NCI-H2029 treated with DMSO at 0.1 percent for 48 hours (cell line): ENCODE data around the gene HIRA.

Source experiments
- DNase-seq: peaks from one replicate; lab custom pipeline; 2025; lab: John Stamatoyannopoulos, UW

The HIRA gene

DNA sequence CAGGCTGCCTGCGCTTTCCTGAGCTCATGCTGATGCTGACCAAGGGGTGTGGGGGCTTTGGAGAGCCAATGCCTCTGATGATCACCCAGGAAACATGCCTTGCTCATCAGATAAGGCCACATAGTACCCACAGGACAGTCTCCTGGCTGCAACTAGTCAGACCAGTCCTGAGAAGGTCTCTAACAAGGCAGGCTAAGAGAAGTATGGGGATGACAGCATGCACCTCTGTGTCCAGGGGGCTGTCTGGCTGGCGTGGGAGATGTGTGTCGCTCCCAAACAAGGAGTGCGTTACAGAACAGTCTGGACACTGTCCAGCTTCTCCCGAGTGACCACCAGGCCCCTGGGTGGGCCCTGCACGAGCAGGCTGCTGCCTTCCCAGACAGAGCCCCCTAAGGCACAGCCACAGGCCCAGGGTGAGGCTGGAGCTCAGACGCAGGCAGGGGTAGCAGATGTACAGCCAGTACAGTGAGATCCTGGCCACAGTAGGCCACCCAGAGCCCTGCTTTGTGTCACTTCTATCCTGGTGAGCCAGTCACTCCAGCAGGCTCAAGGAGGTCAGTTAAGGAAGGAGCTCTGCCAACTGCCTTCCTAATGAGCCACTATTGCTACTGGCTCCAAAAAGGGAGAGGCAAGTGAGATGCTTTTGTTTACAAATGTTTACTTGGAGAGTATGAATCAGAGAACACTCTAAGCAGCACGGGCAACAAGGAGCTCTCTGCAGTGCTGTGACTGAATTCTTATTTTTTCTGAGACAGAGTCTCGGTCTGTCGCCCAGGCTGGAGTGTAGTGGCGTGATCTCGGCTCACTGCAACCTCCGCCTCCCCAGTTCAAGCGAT is 74.0 kb downstream of the HIRA start:
- DNase-seq: no peak

DNA sequence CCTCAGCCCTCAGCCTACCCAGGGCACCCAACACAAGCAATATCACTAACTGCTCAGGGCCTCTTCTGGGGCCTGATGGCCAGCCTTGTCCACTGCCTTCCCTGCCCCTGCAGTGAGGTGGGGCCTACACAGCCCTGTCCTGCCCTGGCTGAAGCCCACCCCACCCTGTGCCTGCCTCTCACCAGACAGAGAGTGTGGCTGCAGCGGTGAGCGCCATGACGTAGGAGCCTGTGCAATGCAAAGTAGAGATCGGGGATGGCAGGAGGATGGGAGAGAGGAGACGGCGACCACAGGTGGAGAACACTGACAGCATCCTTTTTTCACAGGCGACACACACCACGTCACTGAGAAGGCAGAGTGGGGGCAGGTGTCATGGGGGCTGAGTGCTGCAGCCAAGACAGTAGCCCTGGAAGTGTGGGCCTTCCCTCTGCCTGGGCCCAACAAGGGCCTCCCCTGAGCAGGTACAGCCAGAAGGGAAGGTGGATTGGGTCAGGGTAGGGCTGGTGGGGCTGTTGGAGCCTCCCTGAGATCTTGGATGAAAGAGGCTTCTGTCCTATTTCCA is 74.7 kb downstream of the HIRA start:
- no peak for DNase-seq

DNA sequence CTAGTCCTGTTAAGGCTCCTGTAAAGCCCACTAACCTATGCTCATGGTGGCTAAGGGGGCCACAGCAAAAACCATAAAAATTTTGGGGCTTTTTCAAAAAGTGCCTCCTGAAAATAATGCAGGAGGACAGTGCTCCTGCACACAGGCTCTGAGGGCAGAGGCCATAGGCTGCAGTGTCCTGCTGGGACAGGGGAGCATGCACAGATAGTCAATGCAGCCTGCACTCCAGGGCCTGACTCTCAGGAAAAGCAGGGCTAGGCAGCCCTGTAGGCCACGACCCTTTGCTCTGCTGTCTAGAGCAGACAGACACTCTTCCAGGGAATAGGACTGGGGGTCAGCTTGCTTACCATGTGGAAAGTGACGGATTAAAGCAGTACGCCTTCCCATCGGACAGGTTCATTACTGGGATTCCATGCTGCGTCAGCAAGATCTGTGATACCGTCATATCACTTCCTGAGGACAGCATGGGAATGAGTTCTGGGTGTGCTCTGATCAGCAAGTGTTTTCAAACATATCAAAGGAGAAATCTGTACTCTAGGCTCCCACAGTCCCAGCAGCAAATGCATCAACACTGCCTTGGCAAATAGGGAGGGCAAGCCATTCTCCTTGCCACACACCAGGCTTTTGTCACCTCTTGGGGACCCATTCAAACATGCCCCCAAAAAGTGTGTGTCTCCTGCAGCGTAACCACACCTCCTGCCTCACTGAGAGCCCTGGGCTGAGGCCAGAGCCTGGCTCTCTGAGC is 75.9 kb downstream of the HIRA start:
- DNase-seq: no peak

DNA sequence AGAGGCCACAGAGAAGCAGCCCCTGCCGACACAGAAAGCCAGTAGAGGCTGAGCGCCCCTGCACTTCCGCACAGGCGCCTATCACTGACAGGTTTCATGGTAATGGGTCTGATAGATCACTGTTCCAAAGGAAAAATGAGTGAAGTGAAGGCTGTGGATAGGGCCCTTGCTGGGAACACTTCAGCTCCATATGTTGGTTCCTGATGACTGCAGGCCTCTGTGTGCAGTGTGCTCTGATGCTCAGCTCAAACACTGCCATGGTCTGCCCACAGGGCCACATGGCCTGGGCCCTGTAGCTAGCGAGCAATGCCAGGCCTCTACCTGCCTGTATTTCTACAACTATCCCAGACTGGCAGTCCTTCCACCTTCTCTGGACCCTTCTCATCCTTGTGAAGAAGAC is 77.3 kb downstream of the HIRA start:
- no peak for DNase-seq

DNA sequence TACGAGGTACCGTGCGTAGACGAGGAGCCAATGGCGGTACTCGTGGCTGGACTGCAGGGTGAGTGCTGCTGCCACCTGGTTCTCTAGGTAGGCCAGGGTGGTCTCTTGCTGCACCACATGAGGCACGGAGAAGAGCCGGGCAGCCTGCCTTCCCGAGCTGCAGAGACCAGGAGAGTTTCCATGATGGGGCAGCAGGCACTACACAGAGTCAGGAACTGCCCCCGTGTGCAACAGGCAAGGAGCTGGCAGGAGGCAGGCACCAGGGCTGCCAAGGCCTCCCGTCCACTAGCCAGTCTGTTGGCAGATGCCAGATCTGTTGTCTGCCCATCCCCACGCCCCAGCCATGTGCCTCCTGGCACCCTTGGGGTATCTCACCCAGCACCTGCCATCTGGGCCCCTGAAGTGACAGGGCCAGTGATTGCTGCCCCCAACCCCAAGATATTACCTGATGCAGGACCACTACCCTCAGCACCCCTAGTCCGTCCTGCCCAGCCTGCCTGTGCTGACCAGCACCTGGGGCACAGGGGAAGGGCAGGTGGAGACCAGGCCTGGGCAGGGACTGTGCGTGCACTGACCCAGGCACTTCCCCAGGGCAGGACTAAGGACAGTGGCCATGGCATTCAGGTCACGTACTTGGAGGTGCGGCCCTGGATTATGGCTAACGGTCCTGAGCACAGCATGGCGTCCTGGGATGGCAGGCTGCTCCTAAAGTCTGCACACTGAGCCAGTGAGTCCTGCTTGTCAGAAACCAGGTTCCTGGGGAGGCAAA is 78.0 kb downstream of the HIRA start:
- DNase-seq: no peak

DNA sequence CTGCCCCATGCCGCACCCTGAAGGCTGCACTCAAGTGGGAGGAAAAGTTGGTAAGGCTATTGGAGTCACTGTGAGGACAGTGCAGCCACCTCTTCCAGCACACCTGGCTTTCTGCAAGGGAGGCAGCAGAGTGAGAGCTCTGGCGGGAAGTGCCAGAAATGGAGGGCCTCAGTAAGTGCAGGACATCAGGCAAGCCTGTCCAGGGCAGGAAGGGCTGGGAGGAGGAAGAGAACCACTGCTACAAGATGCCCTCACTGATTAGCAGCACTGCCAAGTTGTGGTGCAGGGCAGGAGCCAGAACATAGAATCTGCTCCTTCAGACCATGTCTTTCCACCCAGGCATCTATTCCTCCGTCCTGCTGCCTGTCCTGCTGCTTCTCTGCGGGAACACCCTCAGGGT is 78.8 kb downstream of the HIRA start:
- DNase-seq: no peak

DNA sequence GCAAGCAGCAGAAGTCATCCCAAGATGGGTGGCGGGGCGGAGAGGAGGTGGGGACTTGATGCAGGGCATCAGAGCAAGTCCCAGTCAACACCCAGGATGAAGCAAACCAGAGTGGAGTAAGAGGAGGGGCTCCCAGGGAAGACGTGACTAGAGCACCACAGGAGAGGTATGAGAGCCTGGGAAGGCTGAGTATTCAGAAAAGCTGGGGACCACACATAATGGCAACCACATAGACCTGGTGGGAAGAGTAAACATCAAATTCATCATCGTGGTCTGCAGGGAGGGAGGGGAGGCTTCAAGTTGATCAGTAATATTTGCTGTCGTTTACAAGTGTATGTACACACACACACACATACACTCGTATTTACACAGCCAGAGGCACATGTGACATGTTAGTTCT is 79.3 kb downstream of the HIRA start:
- no peak for DNase-seq

DNA sequence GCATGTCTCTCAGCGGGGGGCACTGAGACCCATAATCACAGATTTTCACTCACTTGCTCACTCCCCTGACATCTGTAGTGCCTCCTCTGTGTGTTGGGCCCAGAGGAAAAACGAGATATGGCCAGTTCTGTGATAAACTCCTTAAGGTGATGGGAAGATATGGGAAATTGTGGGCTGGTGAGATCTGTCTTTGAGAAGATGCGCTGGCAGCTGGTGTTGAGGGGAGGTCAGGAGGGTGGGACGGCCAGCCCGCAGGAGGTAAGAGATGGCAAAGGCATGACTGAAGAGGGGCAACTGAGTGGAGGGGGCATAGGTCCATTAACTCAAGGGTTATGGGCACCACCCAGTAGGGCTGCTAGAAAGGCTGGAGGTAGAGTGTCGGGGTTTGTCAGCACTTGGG is 79.9 kb downstream of the HIRA start:
- DNase-seq: no peak

DNA sequence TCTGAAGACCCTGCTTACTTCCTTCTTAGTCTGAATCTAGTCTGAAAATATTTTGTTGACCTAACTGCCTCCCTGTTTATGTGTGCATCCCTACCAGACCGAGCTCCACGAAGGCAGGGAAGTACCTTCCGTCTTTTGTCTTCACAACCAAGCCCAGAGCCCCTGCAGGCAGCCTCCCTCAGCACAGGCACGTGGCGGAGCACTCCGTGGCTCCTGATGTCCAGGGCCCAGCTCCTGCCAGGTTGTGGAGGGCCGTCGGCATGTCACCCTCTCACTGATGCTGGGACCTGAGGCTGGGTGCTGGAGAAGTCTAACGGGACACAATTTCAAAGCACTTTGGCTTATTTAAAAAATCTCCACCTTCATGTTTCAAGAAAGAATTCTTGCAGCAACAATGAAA is 80.6 kb downstream of the HIRA start:
- DNase-seq: no peak

DNA sequence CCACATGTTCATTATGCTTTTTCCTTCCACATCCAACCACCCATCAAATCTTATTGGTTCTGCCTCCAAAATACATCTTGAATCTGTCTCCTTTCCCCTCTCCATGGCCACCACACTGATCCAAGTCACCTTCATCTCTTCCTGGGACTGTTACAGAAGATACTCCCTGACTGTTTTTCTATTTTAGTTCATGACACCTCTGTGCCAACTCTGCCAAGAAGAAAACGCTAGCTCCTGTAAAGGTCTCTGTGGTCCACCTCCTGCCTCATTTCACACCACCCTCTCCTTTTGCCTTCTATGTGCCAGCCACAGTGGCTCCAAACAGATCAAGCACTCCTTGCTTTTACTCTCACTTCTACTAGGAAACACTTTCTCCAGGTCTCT is 81.1 kb downstream of the HIRA start:
- no peak for DNase-seq

DNA sequence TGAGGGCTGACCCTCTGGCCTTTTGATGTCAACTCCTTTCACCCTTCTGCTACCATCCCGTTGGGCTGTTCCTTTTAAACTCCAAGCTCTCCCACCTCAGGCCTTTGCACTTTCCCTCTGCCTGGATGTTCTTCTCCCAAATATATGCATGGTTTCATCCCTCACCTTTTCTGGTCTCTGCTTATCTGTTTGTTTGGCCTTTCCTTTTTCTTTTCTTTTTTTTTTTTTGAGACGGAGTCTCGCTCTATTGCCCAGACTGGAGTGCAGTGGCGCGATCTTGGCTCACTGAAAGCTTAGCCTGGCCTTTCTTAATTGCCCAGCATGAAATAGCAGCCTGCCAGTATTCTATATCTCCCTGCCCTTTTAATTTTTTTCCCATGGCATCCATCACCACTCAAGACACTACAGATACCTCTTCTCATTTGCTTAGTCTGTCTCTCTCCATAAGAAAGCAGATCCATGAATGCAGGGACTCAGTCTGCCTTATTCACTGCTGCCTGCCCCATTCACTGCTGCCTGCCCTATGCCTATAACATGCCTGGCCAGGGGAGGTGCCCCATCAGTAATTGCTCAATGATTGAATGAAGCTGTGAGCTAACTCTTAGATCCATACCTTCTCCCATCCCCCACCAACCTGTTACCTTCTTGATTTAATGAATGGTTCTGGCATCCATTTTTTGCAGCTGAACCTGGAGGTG is 81.6 kb downstream of the HIRA start:
- no peak for DNase-seq

DNA sequence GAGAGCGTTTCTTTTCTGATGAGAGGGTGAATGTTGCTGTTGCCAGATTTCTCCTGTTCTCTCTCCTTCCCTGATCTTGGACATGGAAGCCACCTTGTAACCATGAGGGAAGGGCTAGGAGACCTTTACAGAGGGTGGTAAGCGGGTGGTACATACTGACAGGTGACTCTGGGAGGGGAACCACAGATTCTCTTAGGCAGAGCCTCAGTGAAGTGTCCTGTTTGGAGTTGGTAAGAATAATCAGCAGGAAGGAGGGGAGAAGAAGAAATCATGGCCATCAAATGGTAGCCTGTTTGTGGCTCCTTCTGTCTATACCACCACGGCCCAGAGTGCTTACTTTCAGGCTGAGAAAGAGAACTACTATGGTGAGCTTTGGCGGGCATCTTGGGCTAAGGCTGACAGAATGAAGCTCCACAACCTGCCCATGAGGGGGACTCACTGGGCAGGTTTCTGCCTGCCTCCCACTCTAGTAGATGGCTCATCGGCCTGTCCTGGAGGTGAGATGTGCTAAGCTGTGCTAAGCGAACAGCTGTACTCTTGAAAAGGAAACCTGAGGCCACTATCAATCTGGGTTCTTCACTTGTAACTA is 84.8 kb downstream of the HIRA start:
- no peak for DNase-seq

DNA sequence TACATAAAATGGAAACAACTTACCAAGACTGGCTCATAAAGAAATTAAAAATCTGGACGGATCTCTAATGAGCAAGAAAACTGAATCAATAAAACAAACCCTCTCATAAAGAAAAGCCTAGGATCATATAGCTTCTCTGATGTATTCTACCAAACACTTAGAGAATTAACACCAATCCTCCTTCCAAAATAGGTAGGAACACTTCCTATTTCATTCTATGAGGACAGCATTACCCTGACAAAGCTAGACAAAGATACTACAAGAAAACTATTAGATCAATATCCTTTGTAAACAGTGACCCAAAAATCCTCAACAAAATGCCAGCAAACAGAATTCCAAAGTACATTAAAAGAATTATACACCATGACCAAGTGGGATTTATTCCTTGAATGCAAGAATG is 87.1 kb downstream of the HIRA start:
- DNase-seq: no peak

DNA sequence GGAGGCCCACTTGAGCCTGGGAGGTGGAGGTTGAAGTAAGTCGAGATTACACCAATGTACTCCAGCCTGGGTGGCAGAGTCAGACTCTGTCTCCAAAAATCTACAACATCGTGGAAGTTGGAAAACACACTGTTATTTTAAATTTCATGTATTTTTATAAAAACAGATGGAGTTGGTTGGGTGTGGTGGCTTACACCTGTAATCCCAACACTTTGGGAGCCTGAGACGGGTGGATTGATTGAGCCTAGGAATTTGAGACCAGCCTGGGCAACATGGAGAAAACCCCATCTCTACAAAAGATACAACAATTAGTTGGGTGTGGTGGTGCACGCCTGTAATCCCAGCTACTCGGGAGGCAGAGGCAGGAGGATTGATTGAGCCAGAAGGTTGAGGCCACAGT is 88.1 kb downstream of the HIRA start:
- no peak for DNase-seq

DNA sequence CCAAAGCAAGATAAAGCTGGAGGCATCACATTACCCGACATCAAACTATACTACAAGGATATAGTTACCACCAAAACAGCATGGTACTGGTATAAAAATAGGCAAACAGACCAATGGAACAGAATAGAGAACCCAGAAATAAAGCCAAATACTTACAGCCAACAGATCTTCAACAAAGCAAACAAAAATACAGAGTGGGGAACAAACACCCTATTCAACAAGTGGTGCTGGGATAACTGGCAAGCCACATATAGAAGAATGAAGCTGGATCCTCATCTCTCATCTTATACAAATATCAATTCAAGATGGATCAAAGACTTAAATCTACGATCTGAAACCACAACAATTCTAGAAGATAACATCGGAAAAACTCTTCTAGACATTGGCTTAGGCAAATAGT is 90.0 kb downstream of the HIRA start:
- DNase-seq: no peak

DNA sequence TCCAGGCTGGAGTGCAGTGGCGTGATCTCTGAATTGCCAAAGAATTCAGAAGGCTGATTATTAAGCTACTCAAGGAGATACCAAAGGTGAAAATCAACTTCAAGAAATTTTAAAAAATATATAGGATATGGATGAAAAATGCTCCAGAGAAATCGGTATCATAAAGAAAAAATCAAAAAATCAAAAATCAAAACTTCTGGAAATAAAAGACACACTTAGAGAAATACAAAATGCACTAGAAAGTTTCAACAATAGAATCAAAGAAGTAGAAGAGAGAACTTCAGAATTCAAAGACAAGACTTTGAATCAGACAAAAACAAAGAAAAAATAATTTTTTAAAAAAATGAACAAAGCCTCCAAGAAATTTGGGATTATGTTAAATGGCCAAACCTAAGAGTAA is 94.4 kb downstream of the HIRA start:
- DNase-seq: no peak

DNA sequence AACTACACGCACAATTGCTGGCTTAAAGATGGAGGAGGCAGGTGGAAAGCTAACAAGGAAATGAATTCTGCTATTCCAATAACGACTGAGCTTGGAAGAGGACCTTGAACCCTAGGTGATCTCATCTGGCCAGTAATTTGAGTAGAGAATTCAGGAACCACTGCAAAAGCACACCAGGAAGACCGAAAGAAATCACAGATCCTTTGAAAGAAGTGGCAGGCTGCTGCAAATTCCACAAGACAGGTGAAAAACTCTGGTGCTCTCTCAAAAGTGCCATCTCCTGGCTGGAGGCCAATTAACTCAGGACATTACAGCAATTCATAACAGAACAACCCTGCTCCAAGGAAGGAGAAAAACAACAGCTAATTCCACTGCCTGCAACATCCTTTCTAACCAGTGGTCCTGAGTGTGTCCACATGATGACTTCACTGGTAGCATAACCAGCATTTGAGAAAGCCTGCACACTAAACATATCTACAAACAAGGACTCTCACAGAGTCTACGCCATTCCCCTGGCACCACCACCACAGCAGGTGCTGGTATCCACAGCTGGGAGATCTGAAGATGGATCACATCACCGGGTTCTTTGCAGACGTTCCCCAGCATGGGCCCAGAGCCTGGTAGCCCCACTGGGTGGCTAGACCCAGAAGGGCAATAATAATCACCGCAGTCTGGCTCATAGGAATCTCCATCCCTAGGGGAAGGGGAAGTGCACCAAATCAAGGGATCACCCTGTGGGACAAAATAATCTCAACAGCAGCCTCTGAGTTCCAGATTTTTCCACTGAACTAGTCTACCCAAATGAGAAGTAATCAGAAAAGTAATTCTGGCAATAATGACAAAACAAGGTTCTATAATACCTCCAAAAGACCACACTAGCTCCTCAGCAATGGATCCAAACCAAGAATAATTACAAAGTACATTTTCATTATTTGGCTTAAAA is 95.1 kb downstream of the HIRA start:
- DNase-seq: no peak

DNA sequence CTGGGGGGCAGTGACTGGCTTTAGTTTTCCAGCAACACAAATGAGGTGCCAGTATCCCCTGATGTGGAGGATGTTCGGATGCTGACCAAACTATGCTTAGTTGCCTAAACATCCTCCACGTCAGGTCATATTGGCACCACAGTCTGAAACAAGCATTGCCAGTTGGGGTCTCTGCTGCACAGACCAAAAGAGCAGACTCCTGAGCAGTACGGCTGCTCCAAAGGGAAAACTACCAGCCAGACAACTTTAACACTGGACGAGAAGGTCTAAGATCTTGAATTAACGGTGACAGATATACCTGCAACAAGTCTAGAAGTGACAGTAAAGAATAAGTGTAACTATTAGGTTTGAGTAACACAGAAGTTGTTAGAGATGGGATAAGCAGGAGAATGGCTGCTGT is 99.6 kb downstream of the HIRA start:
- DNase-seq: no peak

DNA sequence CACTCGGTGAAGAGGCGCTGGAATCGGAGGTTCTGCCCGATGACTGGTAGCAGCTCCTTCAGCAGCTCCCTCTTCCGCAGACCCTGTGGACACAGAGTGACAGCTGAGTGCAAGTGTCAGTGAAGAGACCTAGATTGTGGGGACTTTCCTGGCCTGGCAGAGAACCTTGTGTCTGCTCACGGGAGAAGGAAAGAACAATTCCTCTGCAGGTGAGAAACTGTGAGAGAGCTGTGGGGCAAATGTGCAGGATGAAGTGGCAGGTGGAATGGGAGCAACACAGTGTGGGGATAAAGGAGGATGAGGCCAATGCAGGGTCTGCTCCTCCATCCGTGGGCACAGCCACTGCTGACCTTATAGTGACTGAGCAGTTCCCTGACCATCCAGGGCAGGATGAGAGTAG is 100.1 kb downstream of the HIRA start:
- DNase-seq: no peak

DNA sequence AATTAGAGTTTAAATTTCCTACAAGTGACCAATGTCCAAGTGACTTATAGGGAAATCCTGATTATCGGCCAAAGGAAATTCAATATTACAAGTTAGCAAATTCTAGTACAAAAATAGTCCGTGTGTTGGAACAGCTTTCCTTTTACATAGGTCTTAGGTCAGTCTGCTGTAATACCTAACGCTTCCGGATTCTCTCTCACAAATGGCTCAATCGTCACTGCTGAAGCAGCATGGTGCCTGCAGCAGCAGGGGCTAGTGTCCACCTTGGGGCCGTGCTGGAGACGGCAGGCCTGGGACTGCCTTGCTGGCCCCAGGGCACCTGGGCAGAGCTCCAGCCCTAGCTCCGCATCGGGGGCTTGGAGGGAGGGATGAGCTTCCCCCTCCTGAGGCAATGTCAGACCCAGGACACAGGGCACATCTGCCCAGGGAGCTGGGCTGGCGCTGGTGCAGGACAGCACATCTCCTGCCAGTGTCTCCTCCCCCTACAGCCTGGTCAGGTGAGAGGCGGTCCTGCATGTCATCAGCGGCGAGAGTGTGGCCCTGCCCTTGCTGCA is 100.6 kb downstream of the HIRA start:
- DNase-seq: no peak
